Renal cortex interstitium (tissue), 3 donors: ENCODE measurements around the gene SSBP4. TPM values are rescaled to one million over a fixed set of nuclear protein-coding genes. Genes with fewer than 3 reads are reported as not detected.

Experiments used
- polyA plus RNA-seq, 3 donors: library from polyadenylated mRNA; unstranded; fragments of 120-200 nt; gene quantifications; one replicate each; pipeline ENCODE4 v1.2.1, GENCODE V29; 2013; ENCODE audit not compliant: insufficient read length in 3 of 3

The SSBP4 gene
- polyA plus RNA-seq, 3 donors = 52.4 to 115 (median 104) TPM

Other genes with a start within 250 kb of the SSBP4 start
- gene IFI30, start 245.6 kb upstream of the SSBP4 start, polyA plus RNA-seq = 10 to 100 TPM; 11.4 to 20.4 (median 11.7) TPM
- 10 to 100 TPM in 1 of 3 donors, 1 to 10 TPM in 2; 7.9 to 10.3 (median 8.2) TPM for gene MPV17L2, start 226.2 kb upstream of the SSBP4 start, polyA plus RNA-seq
- 1 to 10 TPM; 4.9 to 6.5 (median 5.4) TPM for gene RAB3A, start 215.4 kb upstream of the SSBP4 start, polyA plus RNA-seq
- gene PDE4C, start 193.0 kb upstream of the SSBP4 start, polyA plus RNA-seq = 1 to 10 TPM in 1 of 3 donors, under 1 TPM in 2; 0.30 to 1.8 (median 0.79) TPM
- gene IQCN, start 144.9 kb upstream of the SSBP4 start, polyA plus RNA-seq = 10 to 100 TPM in 1 of 3 donors, 1 to 10 TPM in 2; 6.6 to 12.2 (median 7.2) TPM
- gene JUND, start 137.8 kb upstream of the SSBP4 start, polyA plus RNA-seq = 100 to 1,000 TPM in 2 of 3 donors, 10 to 100 TPM in 1; 71.4 to 135 (median 103) TPM
- 100 to 1,000 TPM in 2 of 3 donors, 10 to 100 TPM in 1; 84.2 to 120 (median 108) TPM for gene LSM4, start 96.3 kb upstream of the SSBP4 start, polyA plus RNA-seq
- 10 to 100 TPM; 20.9 to 35.3 (median 22.0) TPM for gene PGPEP1, start 78.8 kb upstream of the SSBP4 start, polyA plus RNA-seq
- 10 to 100 TPM in 1 of 3 donors, 1 to 10 TPM in 2; 2.2 to 10.4 (median 2.9) TPM for gene GDF15, start 33.2 kb upstream of the SSBP4 start, polyA plus RNA-seq
- gene LRRC25, start 21.8 kb upstream of the SSBP4 start, polyA plus RNA-seq = 1 to 10 TPM in 1 of 3 donors, under 1 TPM in 2; 0.75 to 1.6 (median 0.88) TPM
- gene ISYNA1, start 18.7 kb downstream of the SSBP4 start, polyA plus RNA-seq = 100 to 1,000 TPM; 104 to 133 (median 123) TPM
- gene ELL, start 102.7 kb downstream of the SSBP4 start, polyA plus RNA-seq = 10 to 100 TPM in 2 of 3 donors, 1 to 10 TPM in 1; 8.4 to 13.3 (median 10.6) TPM
- 100 to 1,000 TPM; 133 to 212 (median 182) TPM for gene FKBP8, start 124.2 kb downstream of the SSBP4 start, polyA plus RNA-seq
- gene KXD1, start 138.5 kb downstream of the SSBP4 start, polyA plus RNA-seq = 10 to 100 TPM; 48.0 to 67.6 (median 64.9) TPM
- gene UBA52, start 152.5 kb downstream of the SSBP4 start, polyA plus RNA-seq = 100 to 1,000 TPM; 782 to 892 (median 838) TPM
- 10 to 100 TPM; 19.9 to 47.1 (median 43.4) TPM for gene REX1BD, start 169.4 kb downstream of the SSBP4 start, polyA plus RNA-seq
- 1 to 10 TPM; 2.6 to 5.8 (median 4.7) TPM for gene CRLF1, start 187.4 kb downstream of the SSBP4 start, polyA plus RNA-seq
- gene TMEM59L, start 193.5 kb downstream of the SSBP4 start, polyA plus RNA-seq = 1 to 10 TPM; 1.6 to 3.9 (median 2.9) TPM
- 10 to 100 TPM in 1 of 3 donors, 1 to 10 TPM in 2; 4.7 to 11.4 (median 8.2) TPM for gene KLHL26, start 217.6 kb downstream of the SSBP4 start, polyA plus RNA-seq